ENCODE measurements around the gene WDFY2.
"Not testable (repeated sequence)": the region's sequence is repeated elsewhere in the genome, so short reads cannot be mapped to it uniquely, and the experiment has no call there.

Gene WDFY2

DNA sequence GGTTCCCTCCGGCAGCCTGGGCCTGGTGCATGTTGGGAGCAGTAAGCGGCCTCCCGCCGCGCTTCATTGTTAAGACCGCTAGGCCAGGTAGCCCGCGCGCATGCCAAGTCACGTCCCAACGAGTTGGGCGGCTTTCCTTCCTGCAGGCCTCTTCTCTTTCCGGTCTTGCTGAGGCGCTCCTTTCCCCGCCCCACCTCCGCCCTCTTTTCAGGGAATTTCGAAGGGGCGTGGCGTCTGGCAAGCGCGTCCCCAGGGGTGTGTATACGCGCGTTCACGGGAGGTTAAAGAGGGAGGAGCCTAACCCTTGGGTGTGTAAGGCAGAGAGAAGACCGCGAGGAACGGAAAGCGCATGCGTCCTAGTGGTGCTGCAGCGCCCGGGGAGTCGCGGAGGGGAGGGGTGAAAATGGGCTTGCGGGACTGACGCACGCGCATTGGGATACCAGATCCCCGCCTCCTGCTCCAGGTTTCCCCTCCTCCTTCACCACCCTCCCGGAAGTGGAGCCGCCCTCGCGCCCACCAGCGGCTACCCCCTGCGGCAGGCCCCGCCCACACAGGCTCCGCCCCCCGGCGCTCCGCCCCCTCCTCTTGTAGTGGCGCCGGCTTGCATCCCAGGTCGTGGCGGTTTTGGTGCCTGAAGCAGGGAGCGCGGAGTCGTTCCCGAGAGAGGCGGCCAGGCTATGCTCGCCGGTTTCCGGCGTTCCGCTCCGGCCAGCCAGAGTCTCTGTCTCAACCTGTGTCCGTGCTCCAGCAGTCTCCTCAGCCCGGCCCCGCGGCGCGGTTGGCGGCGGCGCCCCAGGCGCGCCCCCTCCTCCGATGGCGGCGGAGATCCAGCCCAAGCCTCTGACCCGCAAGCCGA, at the start of gene WDFY2:
TSS of gene WDFY2 (plus strand) at position 588 of the 856 bp plus-strand sequence. CDS start at position 814, 226 bp downstream.
- peak; percentile 99 for DNase-seq (ENCODE audit: low read depth)
- H3K4me3 ChIP-seq (ENCODE audit: low read length), result peak within 1 kb of the TSS; percentile 91
- no peak for TF ChIP-seq CTCF (conservative IDR thresholded peaks at IDR 0.05; ENCODE audit: low read depth, low read length)

DNA sequence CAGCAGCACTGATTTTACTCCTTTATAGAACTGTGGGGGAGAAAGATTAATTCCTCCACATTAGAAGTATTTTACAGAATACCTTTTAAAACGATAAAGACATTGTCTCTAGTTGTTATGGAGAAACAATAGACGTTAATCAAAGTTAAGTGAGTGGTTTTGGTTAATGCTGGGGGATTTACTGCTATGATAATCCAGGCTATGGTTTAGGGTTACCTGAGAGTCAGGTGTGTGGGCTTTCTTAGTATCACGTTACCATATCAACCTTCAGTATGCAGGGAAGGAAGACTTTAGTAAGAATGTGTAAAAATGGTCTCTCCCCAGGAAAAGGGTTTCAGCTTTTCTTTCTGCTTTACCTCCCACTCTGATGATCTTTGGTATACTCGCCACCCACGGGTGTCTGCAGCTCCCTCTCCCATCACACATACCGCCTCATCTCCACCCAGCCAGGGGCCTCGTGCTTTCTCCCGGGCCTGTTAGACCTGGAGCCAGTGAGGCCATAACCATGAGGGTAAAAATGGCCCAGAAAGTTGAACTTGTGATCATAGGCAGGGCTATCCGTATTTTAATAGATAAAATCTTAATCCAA, 45.6 kb upstream of the WDFY2 start:
- no peak for TF ChIP-seq CTCF (conservative IDR thresholded peaks at IDR 0.05; ENCODE audit: low read depth, low read length)
- H3K4me3 ChIP-seq (ENCODE audit: low read length), result no peak overlapping the region
- DNase-seq (ENCODE audit: low read depth), result no peak

- TF ChIP-seq CTCF (conservative IDR thresholded peaks at IDR 0.05; ENCODE audit: low read depth, low read length), result no peak
- no peak for DNase-seq (ENCODE audit: low read depth)
Measured at GRCh38 chr13:51539887-51540286, 44.4 kb upstream of the WDFY2 start.

DNA sequence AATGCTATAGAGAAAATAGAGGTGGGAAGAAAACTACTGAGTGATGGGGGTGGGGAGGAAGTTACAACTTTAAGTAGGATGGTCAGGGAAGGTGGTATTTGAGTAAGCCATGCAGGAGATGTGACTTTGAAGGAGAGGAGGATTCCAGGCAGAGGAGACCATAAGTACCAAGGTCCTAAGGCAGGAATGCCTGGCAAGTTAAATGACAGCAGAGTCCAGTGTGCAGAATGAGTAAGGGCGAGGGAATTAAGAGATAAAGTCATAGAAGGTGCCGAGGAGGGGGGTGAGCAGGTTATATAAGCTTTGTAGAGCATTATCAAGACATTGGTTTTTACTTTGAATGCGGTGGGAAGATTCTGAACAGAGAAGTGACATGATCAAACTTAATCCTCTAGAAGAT, 43.2 kb upstream of the WDFY2 start:
- H3K4me3 ChIP-seq (ENCODE audit: low read length), result no peak overlapping the region
- no peak for DNase-seq (ENCODE audit: low read depth)
- no peak for TF ChIP-seq CTCF (conservative IDR thresholded peaks at IDR 0.05; ENCODE audit: low read depth, low read length)

More at GRCh38 chr13:51539887-51540286, 44.4 kb upstream of the WDFY2 start:
- H3K4me3 ChIP-seq (ENCODE audit: low read length), result no peak overlapping the region

DNA sequence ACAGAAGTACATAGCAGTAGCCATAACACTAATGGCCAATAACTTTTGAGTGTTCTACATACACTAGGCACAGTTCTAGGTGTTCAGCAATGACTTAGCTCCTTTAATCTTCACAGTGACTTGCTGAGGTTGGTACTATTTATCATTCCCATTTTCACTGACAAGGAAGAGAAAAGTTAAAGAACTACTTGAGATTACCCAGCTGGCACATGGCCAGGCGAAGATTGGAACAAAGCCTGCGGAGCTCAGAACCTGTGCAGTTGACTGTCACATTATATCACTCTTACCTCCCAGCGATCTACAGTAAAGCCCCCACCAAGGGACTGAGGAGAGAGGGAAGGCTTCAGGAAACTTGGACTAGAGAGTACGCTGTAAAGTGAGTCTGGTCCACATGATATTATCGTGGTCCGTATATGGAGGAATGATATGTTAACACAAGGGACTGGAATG, 42.4 kb upstream of the WDFY2 start:
- TF ChIP-seq CTCF (conservative IDR thresholded peaks at IDR 0.05; ENCODE audit: low read depth, low read length), result no peak
- H3K4me3 ChIP-seq (ENCODE audit: low read length), result no peak overlapping the region
- DNase-seq (ENCODE audit: low read depth), result no peak

- H3K4me3 ChIP-seq (ENCODE audit: low read length), result no peak overlapping the region
- no peak for TF ChIP-seq CTCF (conservative IDR thresholded peaks at IDR 0.05; ENCODE audit: low read depth, low read length)
- DNase-seq (ENCODE audit: low read depth), result no peak
Measured at GRCh38 chr13:51542346-51543242, 41.7 kb upstream of the WDFY2 start.

DNA sequence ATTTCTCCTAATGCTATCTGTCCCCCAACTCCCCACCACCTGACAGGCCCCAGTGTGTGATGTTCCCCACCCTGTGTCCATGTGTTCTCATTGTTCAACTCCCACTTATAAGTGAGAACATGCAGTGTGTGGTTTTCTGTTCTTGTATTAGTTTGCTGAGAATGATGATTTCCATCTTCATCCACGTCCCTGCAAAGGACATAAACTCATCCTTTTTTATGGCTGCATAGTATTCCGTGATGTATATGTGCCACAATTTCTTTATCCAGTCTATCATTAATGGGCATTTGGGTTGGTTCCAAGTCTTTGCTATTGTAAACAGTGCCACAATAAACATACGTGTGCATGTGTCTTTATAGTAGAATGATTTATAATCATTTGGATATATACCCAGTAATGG, 38.8 kb upstream of the WDFY2 start:
- H3K4me3 ChIP-seq (ENCODE audit: low read length); DNase-seq (ENCODE audit: low read depth): not testable (repeated sequence)
